HG02973 (cell line): ENCODE results near the gene TTC22.

Experiments
- ATAC-seq: cut with Tn5 transposase; IDR thresholded peaks from one replicate; pipeline ENCODE4 v1.9.1; 2021; ENCODE audit warnings: moderate library complexity; ENCODE audit not compliant: unreplicated experiment

Gene TTC22

DNA sequence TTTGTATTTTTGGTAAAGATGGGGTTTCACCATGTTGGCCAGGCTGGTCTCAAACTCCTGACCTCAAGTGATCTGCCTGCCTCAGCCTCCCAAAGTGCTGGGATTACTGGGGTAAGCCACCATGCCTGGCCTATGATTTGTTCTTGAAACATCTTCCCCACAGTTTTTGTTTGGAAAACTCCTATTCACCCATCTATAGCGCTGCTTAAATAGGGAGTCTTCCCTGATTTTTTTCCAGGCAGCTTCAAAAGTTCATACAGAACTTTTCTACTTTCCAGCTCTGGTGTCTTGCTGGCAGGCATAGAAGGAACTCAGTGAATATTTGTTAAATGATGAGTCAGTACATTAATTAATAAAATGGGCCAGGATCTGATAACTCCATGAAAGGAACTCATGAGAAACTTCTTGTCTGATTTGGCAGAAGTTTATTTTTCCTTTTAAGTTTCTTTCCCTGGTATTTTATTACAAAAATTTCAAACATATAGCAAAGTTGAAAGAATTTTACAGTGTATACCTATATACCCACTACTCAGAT, 33.0 kb upstream of the TTC22 start:
- no peak for ATAC-seq

DNA sequence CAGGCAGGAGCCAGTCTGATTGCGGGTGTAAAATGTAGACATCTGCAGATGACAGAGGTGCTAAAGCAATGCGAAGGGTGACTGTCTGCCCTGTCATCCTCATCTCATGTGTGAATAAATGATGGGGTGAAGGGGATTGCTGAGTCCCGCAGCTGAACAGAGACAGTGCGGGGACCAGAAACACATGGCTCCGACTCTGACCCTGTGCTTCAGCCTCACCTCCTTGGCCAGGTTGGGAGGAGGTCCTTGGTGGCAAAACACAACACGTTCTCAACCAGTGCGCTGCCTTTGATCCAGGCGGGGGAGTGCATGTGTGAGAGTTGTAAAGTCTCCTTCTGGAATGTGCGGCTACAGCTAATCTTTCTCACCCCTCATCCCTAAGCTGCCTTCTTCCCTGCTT, 32.0 kb upstream of the TTC22 start:
- no peak for ATAC-seq

DNA sequence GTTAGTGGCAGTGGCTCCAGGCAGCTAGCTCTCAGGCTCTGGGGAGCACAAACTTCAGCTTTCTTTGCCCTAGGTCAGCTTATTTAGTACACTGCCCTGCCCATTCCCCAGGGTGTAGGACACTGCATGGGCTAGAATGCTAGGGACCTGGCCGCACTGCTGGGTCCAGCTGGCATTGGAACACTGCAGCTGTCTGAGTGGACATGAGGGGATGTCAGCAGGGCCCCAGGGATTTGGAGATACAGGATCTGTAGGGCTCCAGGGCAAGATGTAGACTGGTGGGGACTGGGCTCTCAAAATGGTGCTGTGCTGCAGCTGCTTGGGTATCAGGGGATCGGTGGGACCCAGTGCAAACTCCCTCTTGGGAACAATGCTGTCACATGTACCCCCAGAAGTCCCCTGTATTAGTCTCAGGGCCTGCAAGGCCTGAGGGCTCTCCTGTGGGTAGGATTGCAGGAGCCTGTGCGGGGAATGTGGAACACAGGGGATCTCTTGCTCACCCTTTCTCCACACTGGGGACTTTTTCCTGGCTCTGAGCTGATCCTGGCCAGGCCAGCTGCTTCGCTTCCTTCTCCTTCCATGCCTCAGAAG, 25.2 kb upstream of the TTC22 start:
- ATAC-seq: no peak

DNA sequence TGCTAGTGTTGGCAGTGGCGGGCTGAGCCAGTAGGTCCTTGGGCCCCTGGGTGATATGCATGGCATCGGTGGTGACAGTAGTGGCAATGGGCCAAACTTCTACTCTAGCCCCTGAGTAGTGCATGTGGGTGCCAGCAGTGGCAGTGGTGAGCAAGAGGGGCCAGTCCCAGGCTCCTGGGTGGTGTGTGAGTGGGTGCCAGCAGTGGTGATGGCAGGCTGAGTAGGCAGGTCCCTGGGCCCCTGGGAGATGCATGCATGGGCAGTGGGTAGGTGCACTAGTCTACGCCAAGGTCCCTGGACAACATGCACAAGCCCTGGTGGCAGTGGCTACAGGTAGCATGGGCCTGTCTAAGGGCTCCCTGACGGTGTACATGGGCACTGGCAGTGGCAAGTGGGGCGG, 24.6 kb upstream of the TTC22 start:
- no peak for ATAC-seq

DNA sequence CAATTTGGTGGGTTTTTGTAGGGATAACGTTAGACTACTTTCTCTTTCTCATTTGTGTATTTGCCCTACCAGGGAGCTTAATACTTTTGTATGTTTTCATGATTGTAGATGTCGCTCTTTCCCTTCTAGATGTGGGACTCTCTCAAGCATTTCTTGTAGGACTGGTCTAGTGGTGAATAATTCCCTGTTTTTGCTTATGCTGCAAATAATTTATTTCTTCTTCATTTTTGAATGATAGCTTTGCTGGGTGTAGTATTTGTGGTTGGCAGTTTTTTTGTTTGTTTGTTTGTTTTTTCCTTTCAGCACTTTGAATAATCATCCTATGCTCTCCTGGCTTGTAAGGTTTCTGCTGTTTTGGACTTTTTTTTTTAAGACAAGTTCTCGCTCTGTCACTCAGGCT, 22.5 kb upstream of the TTC22 start:
- no peak for ATAC-seq

DNA sequence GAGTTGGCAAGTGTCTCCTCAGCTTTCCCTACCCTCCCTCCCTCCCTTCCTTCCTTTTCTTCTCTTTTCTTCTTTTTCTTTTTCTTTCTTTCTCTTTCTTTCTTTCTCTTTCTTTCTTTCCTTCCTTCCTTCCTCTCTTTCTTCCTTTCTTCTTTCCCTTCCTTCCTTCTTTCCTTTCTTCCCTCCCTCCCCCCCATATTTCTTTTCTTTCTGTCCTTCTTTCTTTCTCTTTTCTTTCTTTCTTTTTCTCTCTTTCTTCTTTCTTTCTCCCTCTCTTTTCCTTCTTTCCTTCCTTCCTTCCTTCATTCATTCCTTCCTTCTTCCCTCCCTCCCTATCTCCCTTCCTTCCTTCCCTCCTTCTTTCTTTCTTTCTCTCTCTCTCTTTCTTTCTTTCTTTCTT, 18.6 kb upstream of the TTC22 start:
- no peak for ATAC-seq

DNA sequence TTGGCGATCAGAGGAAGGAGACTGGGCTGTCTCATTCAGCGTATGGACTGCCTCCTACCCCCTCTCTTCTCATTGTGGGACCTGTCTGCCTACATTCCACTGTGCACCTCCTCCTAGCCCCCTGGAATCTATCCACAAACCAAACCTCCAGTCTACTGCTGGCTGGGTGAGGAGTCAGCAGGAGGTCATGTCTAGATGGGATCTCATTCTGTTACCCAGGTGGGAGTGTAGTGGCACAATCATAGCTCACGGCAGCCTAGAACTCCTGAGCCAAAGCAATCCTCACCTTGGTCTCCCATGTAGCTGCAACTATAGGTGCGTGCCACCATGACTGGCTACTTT, 18.0 kb upstream of the TTC22 start:
- no peak for ATAC-seq

DNA sequence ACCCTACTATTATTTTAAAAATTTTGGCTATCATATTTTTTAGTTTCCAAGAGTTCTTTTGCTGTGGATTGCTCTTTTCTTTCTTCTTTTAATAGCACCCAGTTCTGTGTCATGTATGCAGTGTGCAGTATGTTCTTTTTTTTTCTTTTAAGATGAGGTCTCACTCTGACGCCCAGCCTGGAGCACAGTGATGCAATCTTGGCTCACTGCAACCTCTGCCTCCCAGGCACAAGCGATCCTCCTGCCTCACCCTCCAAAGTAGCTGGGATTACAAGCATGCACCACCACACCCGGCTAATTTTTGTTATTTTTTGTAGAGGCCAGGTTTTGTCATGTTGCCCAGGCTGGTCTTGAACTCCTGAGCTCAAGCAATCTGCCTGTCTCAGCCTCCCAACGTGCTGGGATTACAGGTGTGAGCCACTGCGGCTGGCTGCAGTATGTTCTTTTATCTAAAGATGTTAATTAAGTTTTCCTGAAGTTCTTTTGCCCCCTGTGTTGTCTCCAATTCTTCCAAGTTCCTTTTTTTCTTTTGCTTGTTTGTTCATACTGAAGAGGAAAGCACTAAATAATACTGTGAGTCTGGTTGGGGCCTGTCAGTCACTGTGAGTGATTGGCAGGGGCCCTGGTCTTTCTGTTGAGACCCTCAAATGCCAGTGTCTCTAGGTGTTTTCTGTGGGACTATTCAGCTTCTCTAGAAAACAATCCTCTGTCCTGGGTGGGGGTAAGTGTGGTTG, 17.5 kb upstream of the TTC22 start:
- no peak for ATAC-seq

DNA sequence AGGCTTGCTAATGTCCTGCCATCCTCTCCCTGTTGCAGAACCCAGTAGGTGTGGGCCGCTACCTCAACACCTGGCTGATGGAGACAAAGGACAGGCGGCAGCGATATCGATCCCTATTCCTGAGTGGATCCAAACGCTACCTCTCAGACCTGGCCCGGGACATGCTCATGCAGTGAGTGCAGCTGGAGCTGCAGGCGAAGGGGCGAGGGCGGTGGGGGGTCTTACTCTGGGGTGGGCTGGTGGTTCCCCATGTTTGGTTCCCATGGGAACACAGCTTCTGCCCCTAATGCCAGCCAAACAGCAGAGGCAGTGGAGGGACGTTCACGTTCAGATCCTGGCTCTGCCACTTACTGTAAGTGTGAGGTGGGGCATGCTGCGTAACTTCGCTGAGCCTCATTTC, 15.8 kb upstream of the TTC22 start:
- ATAC-seq: no peak

DNA sequence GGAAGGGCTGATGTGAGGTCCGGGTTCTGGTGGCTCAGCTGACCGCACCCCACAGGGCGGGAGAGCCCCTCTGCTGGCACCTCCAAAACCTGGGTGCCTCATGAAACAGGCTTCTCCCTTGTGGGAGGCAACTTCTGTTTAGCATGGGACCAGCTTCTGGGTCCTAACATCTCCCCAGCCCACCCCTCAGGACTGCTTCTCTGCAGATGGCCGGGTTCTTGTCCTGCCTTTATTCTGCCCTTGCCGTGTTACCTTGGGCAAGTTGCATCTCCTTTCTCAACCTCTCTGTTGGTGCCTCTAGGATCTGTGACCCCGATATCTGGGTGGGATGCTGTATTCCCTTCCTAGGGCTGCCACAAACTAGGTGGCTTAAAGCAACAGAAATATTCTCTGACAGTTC, 15.0 kb upstream of the TTC22 start:
- no peak for ATAC-seq

DNA sequence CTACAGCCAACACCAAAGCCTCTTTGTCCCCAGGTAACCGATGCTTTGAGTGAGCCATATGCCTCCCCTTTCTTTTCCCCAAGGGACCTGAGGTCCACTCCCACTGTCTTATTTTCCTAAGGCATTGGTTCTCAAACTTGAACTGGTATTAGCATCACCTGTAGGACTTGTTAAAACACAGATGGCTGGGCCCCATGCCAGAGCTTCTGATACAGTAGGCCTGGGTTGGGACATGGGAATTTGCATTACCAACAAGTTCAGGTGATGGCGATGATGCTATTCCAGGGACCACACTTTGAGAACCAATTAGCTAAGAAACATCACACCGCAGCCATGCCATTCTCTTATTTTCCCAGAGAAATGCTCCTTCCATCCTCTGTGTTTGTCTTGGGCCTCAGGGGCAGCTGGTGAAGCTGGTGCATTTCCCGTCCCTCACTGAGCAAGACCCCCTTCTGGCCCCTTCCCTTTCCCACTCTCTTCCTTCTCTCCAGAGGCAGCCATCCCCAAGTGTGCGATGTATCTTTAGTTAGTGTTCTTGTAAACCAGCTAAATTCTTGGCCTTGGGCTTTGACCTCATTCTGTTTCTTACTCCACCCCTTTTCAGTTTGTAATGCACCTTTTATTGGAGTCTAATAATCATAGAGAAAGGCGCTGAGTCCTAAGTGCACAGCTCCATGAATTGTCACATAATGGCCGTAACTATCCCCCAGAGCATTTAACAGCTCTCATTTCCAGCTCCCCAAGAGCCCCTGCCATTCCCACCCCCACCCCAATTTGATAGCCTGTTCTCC, 14.2 kb upstream of the TTC22 start:
- ATAC-seq: no peak

DNA sequence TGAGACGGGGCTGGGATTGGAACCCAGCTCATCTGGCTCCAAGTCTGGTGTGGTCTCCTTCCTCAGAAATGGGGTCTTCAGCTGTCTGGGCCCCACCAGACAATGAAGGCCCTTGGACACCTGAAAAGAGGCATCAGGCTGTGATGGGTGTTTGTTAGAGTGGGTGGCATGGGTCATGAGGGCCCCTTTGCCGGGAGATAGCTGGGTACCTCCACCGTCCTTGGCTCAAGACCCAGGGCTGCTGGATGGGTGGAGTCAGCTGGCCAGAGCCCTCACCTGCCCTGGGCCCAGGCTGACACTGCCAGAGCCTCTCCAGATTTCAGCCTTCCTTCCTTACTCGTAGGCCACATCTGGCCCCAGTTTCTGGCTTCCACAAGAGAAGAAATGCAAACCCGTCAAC, 13.4 kb upstream of the TTC22 start:
- ATAC-seq: no peak

DNA sequence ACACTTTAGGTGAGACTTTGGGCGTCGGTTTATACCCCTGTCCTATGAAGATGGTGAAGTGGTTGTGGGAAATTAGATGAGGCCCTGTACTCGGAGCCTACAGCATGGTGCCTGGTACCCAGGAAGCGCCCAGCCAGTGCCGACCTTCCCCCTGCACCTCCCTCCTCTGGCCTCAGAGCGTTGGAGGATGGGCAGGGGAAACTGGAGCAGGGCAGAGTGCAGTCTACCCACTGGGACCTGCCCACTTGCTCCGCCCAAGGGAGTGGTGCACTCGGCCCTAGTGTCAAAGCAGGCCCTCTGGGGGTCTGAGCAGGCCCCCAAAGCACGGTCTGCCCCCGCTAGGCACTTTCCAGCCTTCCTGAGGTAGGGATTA, 13.0 kb upstream of the TTC22 start:
- no peak for ATAC-seq

DNA sequence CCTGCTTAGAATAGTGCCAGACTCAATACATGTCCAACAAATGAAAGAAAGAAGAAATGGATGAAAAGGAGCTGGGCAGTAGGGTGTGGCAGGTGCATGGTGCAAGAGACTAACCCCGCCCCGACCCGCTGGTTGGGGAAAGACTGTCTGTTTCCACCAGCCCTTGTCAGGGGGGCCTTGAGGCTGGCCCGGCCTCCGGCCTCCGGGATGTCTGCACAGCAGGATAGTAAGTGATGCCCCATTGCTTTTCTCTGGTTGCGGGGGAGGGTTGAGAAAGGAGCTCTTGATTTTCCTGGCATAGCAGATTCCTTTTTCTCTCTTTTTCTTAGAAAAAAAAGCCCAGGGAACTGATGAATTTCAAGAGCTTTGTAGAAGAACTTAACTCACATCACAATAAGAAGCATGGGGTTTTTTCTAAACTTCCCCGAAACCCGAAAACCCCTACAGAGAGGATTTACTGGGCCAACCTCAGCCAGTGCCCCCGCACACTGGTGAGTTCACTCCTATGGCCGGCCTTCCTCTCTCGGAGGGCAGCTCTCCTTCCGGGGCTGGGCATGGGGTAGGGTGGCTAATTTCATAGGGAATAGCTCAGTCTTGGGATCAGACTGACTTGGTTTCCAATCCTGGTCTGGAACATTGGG, 12.5 kb upstream of the TTC22 start:
- no peak for ATAC-seq

DNA sequence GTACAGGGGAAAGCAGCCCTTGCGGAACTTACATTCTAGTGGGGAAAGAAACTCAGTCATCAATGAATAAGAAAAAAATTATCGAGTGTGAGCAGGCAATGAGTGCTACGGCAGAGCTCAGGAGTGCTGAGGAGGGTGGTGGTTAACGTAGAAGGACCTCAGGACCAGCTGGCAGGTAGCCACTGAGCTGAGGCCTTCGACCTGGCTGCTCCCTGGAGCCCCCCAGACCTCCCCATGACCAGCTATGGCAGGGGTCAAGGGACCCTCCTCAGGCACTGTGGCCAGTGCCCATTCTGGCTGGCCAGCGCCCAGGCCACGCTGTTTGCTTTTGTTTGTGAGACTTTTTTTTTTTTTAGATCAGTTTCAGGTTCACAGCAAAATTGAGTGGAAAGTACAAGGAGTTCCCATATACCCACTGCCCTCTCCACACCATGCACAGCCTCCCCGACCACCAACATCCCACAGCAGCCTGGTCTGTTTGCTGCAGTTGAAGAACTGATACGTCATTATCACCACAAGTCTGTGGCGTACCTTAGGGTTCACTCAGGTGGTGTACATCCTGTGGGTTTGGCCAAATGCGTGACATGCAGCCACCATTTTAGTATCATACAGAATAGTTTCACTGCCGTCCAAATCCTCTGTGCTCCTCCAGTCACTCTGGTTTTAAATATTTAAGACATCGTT, 11.8 kb upstream of the TTC22 start:
- ATAC-seq: no peak

DNA sequence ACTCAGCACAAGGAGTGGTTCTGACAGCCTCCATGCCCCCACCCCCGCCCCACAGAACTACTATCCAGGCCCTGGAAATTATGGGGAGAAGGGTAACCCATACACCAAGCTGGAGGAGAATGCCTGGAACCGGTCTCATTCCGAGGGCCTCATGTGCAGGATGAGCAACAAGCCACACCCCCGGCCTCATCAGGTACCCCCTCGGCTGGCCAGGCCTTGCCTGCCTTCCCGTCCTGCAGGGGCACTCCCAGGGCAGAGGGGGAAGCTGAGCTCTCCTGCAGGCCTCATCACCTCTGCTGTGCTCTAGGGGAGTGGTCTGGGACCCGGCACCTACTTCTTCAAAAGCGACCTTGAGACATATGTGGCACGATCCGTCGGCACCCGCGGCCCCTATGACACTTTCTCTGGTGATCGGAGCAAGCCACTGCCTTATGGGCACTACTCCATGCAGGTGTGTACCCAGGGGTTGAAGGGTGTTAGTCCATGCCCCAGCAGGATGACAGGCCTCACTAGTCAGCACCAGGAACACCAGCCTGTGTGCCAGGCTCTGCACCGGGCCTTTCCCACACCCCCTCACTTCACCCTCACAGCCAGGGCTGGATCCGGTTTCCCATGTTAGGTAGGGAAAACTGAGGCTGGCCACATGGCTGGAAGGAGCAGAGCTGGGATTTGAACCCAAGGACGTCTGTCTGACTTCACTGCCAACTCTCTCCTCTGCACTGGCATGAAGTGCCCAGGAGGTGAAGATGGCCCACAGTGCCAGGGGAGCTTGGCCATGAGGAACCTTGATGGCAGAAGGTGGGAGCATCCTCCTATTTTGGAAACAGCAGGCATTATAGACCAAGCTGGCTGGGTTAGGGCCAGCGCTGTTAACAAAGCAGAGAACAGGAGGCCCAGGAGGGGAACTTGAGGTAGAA, 10.9 kb upstream of the TTC22 start:
- ATAC-seq: no peak

DNA sequence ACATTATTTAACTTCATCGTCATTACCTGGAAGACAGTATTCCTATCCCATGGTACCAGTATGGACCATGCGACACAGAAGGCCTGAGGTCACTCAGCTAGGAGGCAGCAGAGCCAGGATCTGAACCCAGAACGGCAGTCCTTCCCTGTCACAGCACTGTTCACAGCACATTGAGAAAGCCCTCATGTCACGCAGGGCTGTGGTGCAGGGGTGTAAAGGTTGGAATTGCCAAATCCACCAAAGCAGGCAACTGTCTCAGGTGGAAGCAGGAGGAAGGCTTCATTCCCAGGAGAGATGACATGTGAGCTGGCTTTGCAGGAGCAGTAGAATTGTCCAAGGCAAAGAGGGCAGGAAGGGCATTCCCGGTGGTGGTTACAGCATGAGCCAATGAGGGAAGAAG, 9.9 kb upstream of the TTC22 start:
- no peak for ATAC-seq

DNA sequence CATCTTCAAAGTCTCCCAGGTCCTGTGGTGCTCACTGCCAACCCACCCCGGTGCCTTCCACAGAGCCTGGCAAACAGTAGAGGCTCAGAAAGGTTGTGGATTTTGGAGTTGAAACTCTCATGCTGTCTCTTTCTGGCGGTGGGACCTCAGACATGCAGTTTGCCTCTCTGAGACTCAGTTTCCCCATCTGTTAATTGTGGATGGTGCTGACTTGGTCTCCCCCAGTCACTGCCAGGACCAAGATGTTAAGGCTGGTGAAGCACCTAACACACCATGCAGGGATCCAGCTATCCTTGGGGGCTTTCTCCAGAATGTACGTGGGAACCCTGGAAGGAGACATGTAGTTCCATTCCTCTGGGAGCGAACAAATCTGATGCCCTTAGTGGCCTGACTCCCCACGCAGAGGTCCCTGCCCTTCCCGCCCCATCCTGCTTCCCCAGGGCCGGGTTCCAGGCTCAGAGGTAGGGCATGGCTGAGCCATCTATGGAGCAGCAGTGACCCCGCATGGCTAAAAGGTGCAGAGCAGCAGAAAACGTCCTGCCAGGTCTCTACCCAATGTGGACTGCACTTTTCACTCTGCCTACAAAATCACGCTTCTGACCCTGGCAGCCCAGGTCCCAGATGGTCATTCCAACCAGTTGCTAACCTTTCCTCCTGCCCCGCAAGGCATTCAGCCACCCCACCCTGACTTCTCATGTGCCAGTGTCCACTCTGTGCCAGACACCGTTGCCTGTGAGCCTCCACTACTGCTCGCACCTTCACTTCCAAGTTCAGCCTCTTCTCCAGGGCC, 9.2 kb upstream of the TTC22 start:
- ATAC-seq: no peak

DNA sequence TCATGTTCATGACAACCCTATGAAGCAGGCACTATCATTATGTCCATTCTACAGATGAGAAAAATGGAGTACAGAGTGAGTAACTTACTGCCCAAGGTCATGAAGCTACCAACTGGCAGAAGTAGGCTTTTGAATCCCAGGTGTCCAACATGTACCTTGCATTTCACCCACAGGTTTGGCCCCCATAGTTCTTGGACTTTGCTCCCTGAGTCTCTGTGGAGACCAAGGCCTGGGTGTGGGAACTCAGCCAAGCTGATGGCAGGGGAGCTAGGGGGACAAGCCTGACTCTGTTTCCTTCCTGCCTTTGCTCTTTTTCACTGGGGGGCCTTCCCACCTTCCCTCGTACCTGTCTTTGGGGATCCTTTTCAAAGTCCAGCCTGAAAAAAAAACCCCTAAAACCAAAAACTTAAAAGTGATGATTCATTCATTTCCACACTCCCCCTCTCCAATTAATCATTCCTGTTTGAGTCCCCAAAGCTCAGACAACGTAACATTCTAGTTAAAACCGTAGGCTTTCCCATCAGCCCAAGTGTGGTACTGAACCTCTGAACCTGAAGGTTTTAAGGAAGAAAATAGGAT, 8.5 kb upstream of the TTC22 start:
- ATAC-seq: no peak
